CD4-positive, alpha-beta T cell treated with Interleukin-6 for 4 hours (primary cell): Measurements from ENCODE around the gene MRPS24.

Source experiments
- DNase-seq: peaks from one replicate; pipeline ENCODE4 v3.0.0-alpha.2; 2020; ENCODE audit warnings: mixed read lengths

Gene MRPS24

GRCh38 chr7:43876976-43877745, 7.8 kb upstream of the MRPS24 start:
- DNase-seq, result no peak

- no peak for DNase-seq
Observed at GRCh38 chr7:43876241-43876640, 6.9 kb upstream of the MRPS24 start.

- no peak for DNase-seq
Observed at GRCh38 chr7:43873300-43873699, 4.0 kb upstream of the MRPS24 start.

GRCh38 chr7:43872406-43873110, 3.2 kb upstream of the MRPS24 start:
- DNase-seq, result no peak

- DNase-seq, result no peak
Observed at GRCh38 chr7:43871064-43871463, 1.7 kb upstream of the MRPS24 start.

GRCh38 chr7:43870316-43870715, 999 bp upstream of the MRPS24 start:
- no peak for DNase-seq

GRCh38 chr7:43869867-43870240, 537 bp upstream of the MRPS24 start:
- DNase-seq, result no peak

GRCh38 chr7:43868681-43869005, 674 bp downstream of the MRPS24 start:
- no peak for DNase-seq

GRCh38 chr7:43868181-43868580, 1.1 kb downstream of the MRPS24 start:
- DNase-seq, result no peak

- no peak for DNase-seq
Observed at GRCh38 chr7:43865277-43865676, 4.0 kb downstream of the MRPS24 start.

- DNase-seq, result no peak
Observed at GRCh38 chr7:43864126-43864525, 5.2 kb downstream of the MRPS24 start.

- no peak for DNase-seq
Observed at GRCh38 chr7:43856996-43857395, 12.3 kb downstream of the MRPS24 start.

- no peak for DNase-seq
Observed at GRCh38 chr7:43856316-43856715, 13.0 kb downstream of the MRPS24 start.

- no peak for DNase-seq
Observed at GRCh38 chr7:43855176-43855575, 14.1 kb downstream of the MRPS24 start.

GRCh38 chr7:43851805-43852204, 17.5 kb downstream of the MRPS24 start:
- DNase-seq, result no peak

GRCh38 chr7:43850348-43851116, 18.8 kb downstream of the MRPS24 start:
- DNase-seq, result no peak

GRCh38 chr7:43849047-43849446, 20.3 kb downstream of the MRPS24 start:
- DNase-seq, result no peak

- no peak for DNase-seq
Observed at GRCh38 chr7:43847496-43847895, 21.8 kb downstream of the MRPS24 start.

GRCh38 chr7:43844662-43845061, 24.7 kb downstream of the MRPS24 start:
- DNase-seq, result no peak

- DNase-seq, result no peak
Observed at GRCh38 chr7:43844257-43844656, 25.1 kb downstream of the MRPS24 start.

- DNase-seq, result no peak
Observed at GRCh38 chr7:43843296-43843695, 26.0 kb downstream of the MRPS24 start.

GRCh38 chr7:43838201-43838658, 31.1 kb downstream of the MRPS24 start:
- no peak for DNase-seq

- peak; percentile 44 for DNase-seq
Observed at GRCh38 chr7:43834463-43835251, 34.7 kb downstream of the MRPS24 start.
